ENCODE data around the gene DUSP6. TPM values are rescaled to one million over a fixed set of nuclear protein-coding genes. Genes with fewer than 3 reads are reported as not detected.

DUSP6 gene, protein sequence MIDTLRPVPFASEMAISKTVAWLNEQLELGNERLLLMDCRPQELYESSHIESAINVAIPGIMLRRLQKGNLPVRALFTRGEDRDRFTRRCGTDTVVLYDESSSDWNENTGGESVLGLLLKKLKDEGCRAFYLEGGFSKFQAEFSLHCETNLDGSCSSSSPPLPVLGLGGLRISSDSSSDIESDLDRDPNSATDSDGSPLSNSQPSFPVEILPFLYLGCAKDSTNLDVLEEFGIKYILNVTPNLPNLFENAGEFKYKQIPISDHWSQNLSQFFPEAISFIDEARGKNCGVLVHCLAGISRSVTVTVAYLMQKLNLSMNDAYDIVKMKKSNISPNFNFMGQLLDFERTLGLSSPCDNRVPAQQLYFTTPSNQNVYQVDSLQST
- total RNA-seq (2014; rRNA removed; shearing (Covaris generic)) (81.9 and 112 TPM in 2 replicates), polyA plus RNA-seq (2016; fragmentation: Nextera tagmentation; extraction: Ambion mirVana) (96.1 and 100 TPM in 2 replicates)

DNA sequence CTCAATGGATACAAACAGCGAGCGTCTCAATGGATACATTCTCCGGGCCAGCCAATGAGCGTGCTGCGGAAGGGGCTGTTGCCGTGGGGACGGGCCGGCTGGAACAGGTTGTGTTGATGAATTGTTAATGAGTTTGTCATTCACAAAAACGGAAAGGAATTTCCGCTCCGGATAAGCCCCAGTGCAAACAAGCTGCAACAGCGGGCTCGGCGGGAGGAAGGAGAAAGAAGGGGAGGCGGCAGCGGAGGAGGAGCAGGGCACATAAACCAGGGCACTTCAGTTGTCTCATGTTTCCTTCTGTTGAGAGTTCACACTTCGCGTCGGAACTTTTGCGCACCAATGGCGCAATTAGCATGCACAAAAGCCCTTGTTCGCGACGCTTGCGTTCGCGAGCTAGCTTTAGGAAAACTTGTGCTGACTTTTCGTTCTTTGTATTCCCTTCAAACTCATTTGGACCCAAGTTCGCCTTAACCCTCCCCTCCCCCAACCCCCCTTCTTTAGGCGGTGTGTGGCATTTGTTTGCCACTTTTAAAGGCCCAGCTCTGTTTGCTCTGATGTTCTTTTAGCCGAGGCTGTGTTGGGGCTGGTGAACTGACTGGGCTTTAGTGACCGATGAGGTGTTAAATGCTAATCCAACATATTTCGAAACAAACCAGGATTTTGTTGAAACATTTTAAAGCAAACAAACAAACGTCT is at the start of gene DUSP6:
DUSP6 (minus strand) TSS at position 10 of the 696 bp plus-strand sequence. CDS start 462 bp downstream, outside the sequence.
- peak within 1 kb of the TSS; percentile 96 for H3K27ac ChIP-seq
- DNase-seq = peak; percentile 99
- H3F3A ChIP-seq (ENCODE audit: insufficient read depth) = peaks cover 47% of the 10 kb centered on the region
- peaks cover 19% of the 10 kb centered on the region for H3K4me1 ChIP-seq (ENCODE audit: insufficient read depth)
- TF ChIP-seq EZH2phosphoT487 (IDR thresholded peaks at IDR 0.05; ENCODE audit: insufficient read depth, low read depth) (no peak), EZH2 (IDR thresholded peaks at IDR 0.05; ENCODE audit: insufficient read depth, poor library complexity, severe bottlenecking) (no peak)
- peak within 1 kb of the TSS; percentile 89 for H3K4me3 ChIP-seq
- WGBS, 2 experiments (ENCODE audit: low coverage in 1 of 2, low lambda C conversion rate in 2 of 2, missing lambda C conversion rate in 2 of 2) = 0 to 1% methylated on average over 34 of the region's 34 CpGs
- peak within 1 kb of the TSS; percentile 94 for H3K9ac ChIP-seq
- in situ Hi-C loops (cut with MboI) = loop anchor here (10.0 kb wide), 1 partner anchor 298 kb away; no protein-coding TSS in a partner anchor
- H3K79me2 ChIP-seq (ENCODE audit: insufficient read depth) = peaks cover 72% of the 10 kb centered on the region
- H3K4me2 ChIP-seq (ENCODE audit: unreplicated experiment) = peak within 1 kb of the TSS; percentile 98
- no peaks in the 10 kb centered on the region for H3K27me3 ChIP-seq (replicated peaks; ENCODE audit: insufficient read depth)
- peaks cover 5% of the 10 kb centered on the region; the same call in 1 of the 2 replicates for H4K20me1 ChIP-seq (ENCODE audit: insufficient read depth)
- H3K9me2 ChIP-seq (ENCODE audit: insufficient read depth) = no peaks in the 10 kb centered on the region
- peaks cover 30% of the 10 kb centered on the region for H3K36me3 ChIP-seq (ENCODE audit: low read depth)
- peak within 1 kb of the TSS; percentile 88 for H2AFZ ChIP-seq
- no peaks in the 10 kb centered on the region for H3K9me3 ChIP-seq (ENCODE audit: low read depth)

DNA sequence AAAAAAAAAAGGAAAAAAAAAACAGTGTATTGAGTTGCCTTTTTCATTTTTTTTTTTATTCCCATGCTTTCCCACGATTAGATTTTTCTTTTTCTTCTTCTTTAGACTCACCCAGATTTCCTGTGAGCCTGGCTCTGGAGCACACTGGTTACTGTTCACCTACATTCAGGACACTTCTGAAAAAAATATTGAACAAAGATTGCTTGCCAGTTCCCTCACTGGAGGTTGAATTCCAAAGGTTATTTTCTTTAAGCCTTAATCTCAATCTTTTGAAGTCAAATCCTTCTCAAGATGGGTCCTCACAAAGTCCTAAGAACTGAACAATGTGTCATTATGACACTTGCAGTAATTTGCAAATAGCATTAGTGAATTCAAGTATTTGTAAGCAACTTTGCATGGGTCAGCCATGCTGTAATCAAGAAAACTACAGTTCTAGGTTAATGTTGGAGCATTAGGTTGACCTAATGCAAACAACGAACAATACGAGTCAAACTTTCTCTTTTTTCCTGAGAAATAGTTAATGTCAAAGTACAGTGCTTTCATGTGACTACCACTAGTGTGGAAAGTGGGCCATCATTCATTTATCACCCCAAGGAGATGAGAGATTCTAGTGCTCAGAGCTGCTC is 49.2 kb upstream of the DUSP6 start:
- Histone ChIP-seq H4K20me1 (ENCODE audit: insufficient read depth) (no peaks in the 10 kb centered on the region), H3F3A (ENCODE audit: insufficient read depth) (no peaks in the 10 kb centered on the region), H3K36me3 (ENCODE audit: low read depth) (no peaks in the 10 kb centered on the region), H3K4me3 (no peak overlapping the region), H3K27ac (no peak overlapping the region), H3K9me2 (ENCODE audit: insufficient read depth) (no peaks in the 10 kb centered on the region), H3K79me2 (ENCODE audit: insufficient read depth) (no peaks in the 10 kb centered on the region), H3K27me3 (replicated peaks; ENCODE audit: insufficient read depth) (no peaks in the 10 kb centered on the region), H3K4me2 (ENCODE audit: unreplicated experiment) (no peak overlapping the region), H3K4me1 (ENCODE audit: insufficient read depth) (no peaks in the 10 kb centered on the region), H3K9me3 (ENCODE audit: low read depth) (no peaks in the 10 kb centered on the region), H3K9ac (no peak overlapping the region), H2AFZ (no peak overlapping the region)
- no peak for TF ChIP-seq EZH2 (IDR thresholded peaks at IDR 0.05; ENCODE audit: insufficient read depth, poor library complexity, severe bottlenecking)
- no peak for TF ChIP-seq EZH2phosphoT487 (IDR thresholded peaks at IDR 0.05; ENCODE audit: insufficient read depth, low read depth)
- DNase-seq = no peak
- in situ Hi-C loops (cut with MboI) = no loop called here
- 87 to 95% methylated on average over 3 of the region's 3 CpGs for WGBS, 2 experiments (ENCODE audit: low coverage in 1 of 2, low lambda C conversion rate in 2 of 2, missing lambda C conversion rate in 2 of 2)

DNA sequence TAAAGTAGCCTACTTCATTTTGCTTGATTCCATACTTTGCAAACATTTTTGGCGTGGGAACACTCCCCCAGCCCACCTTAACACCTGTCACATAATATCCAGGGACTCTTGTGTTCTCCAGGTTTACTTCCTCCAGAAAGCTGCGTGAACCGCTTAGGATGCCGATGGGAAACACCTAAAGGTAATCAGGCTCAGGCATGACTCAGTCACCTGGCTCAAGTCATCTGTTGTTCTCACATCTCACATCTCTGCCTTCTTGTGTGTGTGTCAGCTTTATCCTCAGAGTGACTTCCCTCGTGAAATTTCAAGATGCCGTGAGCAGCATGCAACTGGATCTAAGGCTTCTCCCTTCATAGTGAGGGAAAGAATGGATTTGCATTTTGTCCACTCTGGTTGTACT is 48.1 kb upstream of the DUSP6 start:
- H3K4me3 ChIP-seq = no peak overlapping the region
- H3K4me2 ChIP-seq (ENCODE audit: unreplicated experiment) = no peak overlapping the region
- no peaks in the 10 kb centered on the region for H3K4me1 ChIP-seq (ENCODE audit: insufficient read depth)
- in situ Hi-C loops (cut with MboI) = no loop called here
- no peaks in the 10 kb centered on the region for H3K27me3 ChIP-seq (replicated peaks; ENCODE audit: insufficient read depth)
- no peak for TF ChIP-seq EZH2phosphoT487 (IDR thresholded peaks at IDR 0.05; ENCODE audit: insufficient read depth, low read depth)
- TF ChIP-seq EZH2 (IDR thresholded peaks at IDR 0.05; ENCODE audit: insufficient read depth, poor library complexity, severe bottlenecking) = no peak
- H4K20me1 ChIP-seq (ENCODE audit: insufficient read depth) = no peaks in the 10 kb centered on the region
- no peaks in the 10 kb centered on the region for H3F3A ChIP-seq (ENCODE audit: insufficient read depth)
- WGBS, 2 experiments (ENCODE audit: low coverage in 1 of 2, low lambda C conversion rate in 2 of 2, missing lambda C conversion rate in 2 of 2) = 94 to 97% methylated on average over 6 of the region's 6 CpGs
- no peaks in the 10 kb centered on the region for H3K9me2 ChIP-seq (ENCODE audit: insufficient read depth)
- no peaks in the 10 kb centered on the region for H3K9me3 ChIP-seq (ENCODE audit: low read depth)
- H3K9ac ChIP-seq = no peak overlapping the region
- H3K27ac ChIP-seq = no peak overlapping the region
- H2AFZ ChIP-seq = no peak overlapping the region
- H3K79me2 ChIP-seq (ENCODE audit: insufficient read depth) = no peaks in the 10 kb centered on the region
- DNase-seq = no peak
- no peaks in the 10 kb centered on the region for H3K36me3 ChIP-seq (ENCODE audit: low read depth)

DNA sequence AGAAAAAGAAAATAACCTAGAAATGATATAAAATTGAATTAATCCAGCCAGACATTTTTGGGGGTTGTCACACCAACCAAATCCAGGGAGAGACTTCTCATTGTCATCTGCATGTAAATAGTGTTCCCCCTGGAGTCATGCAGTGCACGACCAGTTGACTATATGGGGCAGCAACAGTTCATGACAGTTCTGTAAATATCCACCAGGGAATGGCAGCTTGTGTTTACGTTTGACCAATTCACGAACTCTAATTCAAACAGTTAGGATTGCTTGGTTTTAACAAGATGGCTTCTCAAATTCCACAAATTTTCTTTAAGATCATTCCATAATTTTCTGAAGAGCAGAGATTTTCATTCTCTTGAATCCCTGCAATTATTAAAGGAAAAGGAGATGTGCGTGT is 43.4 kb upstream of the DUSP6 start:
- DNase-seq = no peak
- Histone ChIP-seq H3K4me2 (ENCODE audit: unreplicated experiment) (no peak overlapping the region), H3K36me3 (ENCODE audit: low read depth) (no peaks in the 10 kb centered on the region), H3K9me3 (ENCODE audit: low read depth) (no peaks in the 10 kb centered on the region), H3F3A (ENCODE audit: insufficient read depth) (peaks cover 13% of the 10 kb centered on the region; the same call in 1 of the 2 replicates), H3K4me1 (ENCODE audit: insufficient read depth) (peaks cover 9% of the 10 kb centered on the region; the same call in 1 of the 2 replicates), H4K20me1 (ENCODE audit: insufficient read depth) (no peaks in the 10 kb centered on the region), H3K9ac (no peak overlapping the region), H3K4me3 (no peak overlapping the region), H3K79me2 (ENCODE audit: insufficient read depth) (no peaks in the 10 kb centered on the region), H3K27ac (no peak overlapping the region), H2AFZ (no peak overlapping the region), H3K27me3 (replicated peaks; ENCODE audit: insufficient read depth) (no peaks in the 10 kb centered on the region), H3K9me2 (ENCODE audit: insufficient read depth) (no peaks in the 10 kb centered on the region)
- TF ChIP-seq EZH2 (IDR thresholded peaks at IDR 0.05; ENCODE audit: insufficient read depth, poor library complexity, severe bottlenecking) (no peak), EZH2phosphoT487 (IDR thresholded peaks at IDR 0.05; ENCODE audit: insufficient read depth, low read depth) (no peak)
- in situ Hi-C loops (cut with MboI) = no loop called here
- WGBS, 2 experiments (ENCODE audit: low coverage in 1 of 2, low lambda C conversion rate in 2 of 2, missing lambda C conversion rate in 2 of 2) = 92 to 94% methylated on average over 4 of the region's 4 CpGs
